Liver (tissue), 9 donors: ENCODE data around the gene USP25. TPM values are rescaled to one million over a fixed set of nuclear protein-coding genes. Genes with fewer than 3 reads are reported as not detected.

Experiments
- DNase-seq: peaks from one replicate; pipeline ENCODE4 v3.0.0-alpha.2; 2017; ENCODE audit warnings: low spot score
- H3K27ac ChIP-seq, 2 donors: one replicate each; pipeline ENCODE4 v1.7.0; 2013; ENCODE audit warnings: inconsistent platforms in 2 of 2, low read length in 2 of 2, control low read depth in 1 of 2, low read depth in 1 of 2, mild to moderate bottlenecking in 1 of 2
- H3K27me3 ChIP-seq, 4 donors: one replicate each; pipeline versions ENCODE4 v1.6.1 to v1.7.0; 2013; ENCODE audit warnings: low read length in 3 of 4, inconsistent platforms in 1 of 4, mild to moderate bottlenecking in 1 of 4, moderate library complexity in 1 of 4; ENCODE audit not compliant: control insufficient read depth in 4 of 4, insufficient read depth in 4 of 4
- H3K36me3 ChIP-seq, 4 donors: one replicate each; pipeline versions ENCODE4 v1.6.1 to v1.7.0; 2013; ENCODE audit warnings: low read length in 3 of 4, mild to moderate bottlenecking in 3 of 4, low read depth in 1 of 4, moderate library complexity in 1 of 4; ENCODE audit not compliant: control insufficient read depth in 4 of 4, insufficient read depth in 3 of 4
- H3K4me1 ChIP-seq, 4 donors: one replicate each; pipeline versions ENCODE4 v1.6.1 to v1.7.0; 2013; ENCODE audit warnings: low read length in 3 of 4, mild to moderate bottlenecking in 3 of 4, moderate library complexity in 1 of 4; ENCODE audit not compliant: control insufficient read depth in 4 of 4, insufficient read depth in 4 of 4
- H3K4me3 ChIP-seq, 3 donors: one replicate each; pipeline versions ENCODE4 v1.6.1 to v1.7.0; 2013; ENCODE audit warnings: low read length in 3 of 3, control low read depth in 1 of 3, low read depth in 1 of 3, mild to moderate bottlenecking in 1 of 3
- H3K9ac ChIP-seq, 2 donors: one replicate each; pipeline ENCODE4 v1.7.0; 2013; ENCODE audit warnings: low read length in 2 of 2, mild to moderate bottlenecking in 2 of 2, moderate library complexity in 2 of 2, control low read depth in 1 of 2, low read depth in 1 of 2
- H3K9me3 ChIP-seq, 4 donors: one replicate each; pipeline versions ENCODE4 v1.6.1 to v1.7.0; 2013; ENCODE audit warnings: low read length in 3 of 4; ENCODE audit not compliant: control insufficient read depth in 4 of 4
- ATF3 ChIP-seq: IDR thresholded peaks from 2 replicates; pipeline ENCODE4 v1.6.1; 2016; ENCODE audit warnings: antibody characterized with exemption
- CTCF ChIP-seq: fragments of 150-350 bp; IDR thresholded peaks from 2 replicates; pipeline ENCODE4 v1.5.1; 2017; ENCODE audit warnings: improper control_type of control experiment, low read depth, low read length; ENCODE audit not compliant: missing input control
- EGR1 ChIP-seq, 2 donors: IDR thresholded peaks; 2 replicates each; pipeline ENCODE4 v1.6.1; 2016 to 2018; ENCODE audit warnings: antibody characterized with exemption in 2 of 2, low read depth in 2 of 2
- FOXA1 ChIP-seq: IDR thresholded peaks from 2 replicates; pipeline ENCODE4 v1.6.1; 2016; ENCODE audit warnings: antibody characterized with exemption
- GABPA ChIP-seq, 2 donors: IDR thresholded peaks in 1 of 2; conservative IDR thresholded peaks in 1 of 2; 2 replicates each; pipeline ENCODE4 v1.6.1; 2016; ENCODE audit warnings: antibody characterized with exemption in 2 of 2, mild to moderate bottlenecking in 1 of 2, moderate library complexity in 1 of 2
- HNF4A ChIP-seq, 2 donors: conservative IDR thresholded peaks; 2 replicates each; pipeline ENCODE4 v1.6.1; 2016; ENCODE audit warnings: antibody characterized with exemption in 2 of 2, mild to moderate bottlenecking in 2 of 2
- HNF4G ChIP-seq: IDR thresholded peaks from 2 replicates; pipeline ENCODE4 v1.6.1; 2016; ENCODE audit warnings: antibody characterized with exemption
- JUND ChIP-seq, 2 donors: IDR thresholded peaks; 2 replicates each; pipeline ENCODE4 v1.6.1; 2016; ENCODE audit warnings: antibody characterized with exemption in 2 of 2
- MAX ChIP-seq: IDR thresholded peaks from 2 replicates; pipeline ENCODE4 v1.6.1; 2016; ENCODE audit warnings: antibody characterized with exemption
- NR2F2 ChIP-seq: IDR thresholded peaks from 2 replicates; pipeline ENCODE4 v1.6.1; 2016; ENCODE audit warnings: antibody characterized with exemption
- RAD21 ChIP-seq, 2 donors: IDR thresholded peaks; 2 replicates each; pipeline ENCODE4 v1.6.1; 2016; ENCODE audit warnings: antibody characterized with exemption in 2 of 2, mild to moderate bottlenecking in 2 of 2
- RXRA ChIP-seq, 2 donors: IDR thresholded peaks; 2 replicates each; pipeline ENCODE4 v1.6.1; 2017 to 2018; ENCODE audit warnings: antibody characterized with exemption in 2 of 2, mild to moderate bottlenecking in 1 of 2
- SP1 ChIP-seq: IDR thresholded peaks from 2 replicates; pipeline ENCODE4 v1.6.1; 2018; ENCODE audit warnings: antibody characterized with exemption, mild to moderate bottlenecking
- TAF1 ChIP-seq: conservative IDR thresholded peaks from 2 replicates; pipeline ENCODE4 v1.6.1; 2016; ENCODE audit warnings: antibody characterized with exemption, mild to moderate bottlenecking
- YY1 ChIP-seq: IDR thresholded peaks from 2 replicates; pipeline ENCODE4 v1.6.1; 2016; ENCODE audit warnings: antibody characterized with exemption, mild to moderate bottlenecking
- ZBTB33 ChIP-seq: IDR thresholded peaks from 2 replicates; pipeline ENCODE4 v1.6.1; 2016; ENCODE audit warnings: antibody characterized with exemption
- WGBS: extraction: QIAGEN DNeasy Blood & Tissue Kit; methylation state at CpG from one replicate; pipeline ENCODE4 v1.1.7; 2013; 5-methylcytosine and 5-hydroxymethylcytosine counted together
- polyA plus RNA-seq, 2 donors: library from polyadenylated mRNA; stranded (reverse) in 1 of 2; unstranded in 1 of 2; fragments of 200-250 nt in 1 of 2; fragments of >200 nt in 1 of 2; fragmentation: Nextera tagmentation in 1 of 2; extraction: Ambion mirVana in 1 of 2; gene quantifications; one replicate each; pipeline versions ENCODE4 v1.2.1 to v1.2.3, GENCODE V29; 2013 to 2015
- total RNA-seq, 2 donors: library from RNA; depleted of rRNA; stranded (reverse); fragments of >200 nt; gene quantifications; one replicate each; pipeline ENCODE4 v1.2.3, GENCODE V29; 2014
- donor health status: healthy.
- donor health status: healthy.
- donor health status: healthy.
- donor health status: healthy.
- donor health status: healthy.

USP25 gene
- total and polyA plus RNA-seq, 4 donors = 6.0 to 26.7 (median 15.3) TPM

GRCh38 chr21:15840406-15840805 lies 110.6 kb downstream of the USP25 start:
- DNase-seq = no peak
- peaks cover 2 to 4% (median 2%) of the 10 kb centered on the region in 4 donors for H3K36me3 ChIP-seq

GRCh38 chr21:15841856-15842564 lies 112.2 kb downstream of the USP25 start:
- Histone ChIP-seq H3K9ac (no peak overlapping the region), H3K36me3 (peaks cover 0 to 4% (median 2%) of the 10 kb centered on the region in 4 donors), H3K9me3 (no peaks in the 10 kb centered on the region), H3K27me3 (no peaks in the 10 kb centered on the region), H3K4me3 (no peak overlapping the region), H3K27ac (no peak overlapping the region), H3K4me1 (no peaks in the 10 kb centered on the region)
- no peak for DNase-seq
- no peak for TF ChIP-seq TAF1
- TF ChIP-seq EGR1 (IDR thresholded peaks at IDR 0.05; ENCODE audit: low read depth in 2 of 2) = no peak
- TF ChIP-seq GABPA (IDR thresholded peaks at IDR 0.05 in 1 of 2, conservative IDR thresholded peaks at IDR 0.05 in 1 of 2) = no peak
- no peak for TF ChIP-seq JUND (IDR thresholded peaks at IDR 0.05)
- TF ChIP-seq NR2F2 = no peak
- TF ChIP-seq CTCF = no peak
- no peak for TF ChIP-seq HNF4A (conservative IDR thresholded peaks at IDR 0.05)
- no peak for TF ChIP-seq FOXA1
- no peak for TF ChIP-seq YY1
- TF ChIP-seq ZBTB33 = no peak
- no peak for TF ChIP-seq ATF3
- TF ChIP-seq SP1 = no peak
- no peak for TF ChIP-seq MAX
- TF ChIP-seq HNF4G = no peak
- no peak for TF ChIP-seq RAD21 (IDR thresholded peaks at IDR 0.05)
- 87% methylated on average over 3 of the region's 3 CpGs for WGBS

More at GRCh38 chr21:15840406-15840805, 110.6 kb downstream of the USP25 start:
- Histone ChIP-seq H3K9me3 (no peaks in the 10 kb centered on the region), H3K4me1 (no peaks in the 10 kb centered on the region), H3K27me3 (no peaks in the 10 kb centered on the region), H3K9ac (no peak overlapping the region), H3K27ac (no peak overlapping the region), H3K4me3 (no peak overlapping the region)
- WGBS = 92% methylated on average over 3 of the region's 3 CpGs
- TF ChIP-seq GABPA (IDR thresholded peaks at IDR 0.05 in 1 of 2, conservative IDR thresholded peaks at IDR 0.05 in 1 of 2) (no peak), HNF4A (conservative IDR thresholded peaks at IDR 0.05) (no peak), MAX (no peak), RXRA (IDR thresholded peaks at IDR 0.05) (no peak), JUND (IDR thresholded peaks at IDR 0.05) (no peak), YY1 (no peak), FOXA1 (no peak), TAF1 (no peak)
